Measurements from ENCODE around the gene HMX1.

- TF ChIP-seq, protein P1, sequence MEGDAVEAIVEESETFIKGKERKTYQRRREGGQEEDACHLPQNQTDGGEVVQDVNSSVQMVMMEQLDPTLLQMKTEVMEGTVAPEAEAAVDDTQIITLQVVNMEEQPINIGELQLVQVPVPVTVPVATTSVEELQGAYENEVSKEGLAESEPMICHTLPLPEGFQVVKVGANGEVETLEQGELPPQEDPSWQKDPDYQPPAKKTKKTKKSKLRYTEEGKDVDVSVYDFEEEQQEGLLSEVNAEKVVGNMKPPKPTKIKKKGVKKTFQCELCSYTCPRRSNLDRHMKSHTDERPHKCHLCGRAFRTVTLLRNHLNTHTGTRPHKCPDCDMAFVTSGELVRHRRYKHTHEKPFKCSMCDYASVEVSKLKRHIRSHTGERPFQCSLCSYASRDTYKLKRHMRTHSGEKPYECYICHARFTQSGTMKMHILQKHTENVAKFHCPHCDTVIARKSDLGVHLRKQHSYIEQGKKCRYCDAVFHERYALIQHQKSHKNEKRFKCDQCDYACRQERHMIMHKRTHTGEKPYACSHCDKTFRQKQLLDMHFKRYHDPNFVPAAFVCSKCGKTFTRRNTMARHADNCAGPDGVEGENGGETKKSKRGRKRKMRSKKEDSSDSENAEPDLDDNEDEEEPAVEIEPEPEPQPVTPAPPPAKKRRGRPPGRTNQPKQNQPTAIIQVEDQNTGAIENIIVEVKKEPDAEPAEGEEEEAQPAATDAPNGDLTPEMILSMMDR (IDR thresholded peaks at IDR 0.05) = no peak
- TF ChIP-seq EP300 (IDR thresholded peaks at IDR 0.05) (no peak), POLR2A (IDR thresholded peaks at IDR 0.05) (no peak), POLR2AphosphoS5 (IDR thresholded peaks at IDR 0.05) (no peak)
Measured at GRCh38 chr4:8914461-8915171, 43.0 kb upstream of the HMX1 start.
